GM04503 (cell line): ENCODE data around the gene SLCO2A1.

Experiments
- DNase-seq: peaks from one replicate; pipeline ENCODE4 v3.0.0-alpha.2; 2012; ENCODE audit warnings: low read depth

The SLCO2A1 gene

GRCh38 chr3:133896002-133896761 lies 133.5 kb downstream of the SLCO2A1 start:
- DNase-seq: no peak

GRCh38 chr3:133895208-133896001 lies 134.3 kb downstream of the SLCO2A1 start, which contains the start of gene RAB6B:
Gene RAB6B, minus strand, starts transcription at chr3:133895882. Its CDS starts 416 bp downstream, at chr3:133895466.
- no peak for DNase-seq

DNA sequence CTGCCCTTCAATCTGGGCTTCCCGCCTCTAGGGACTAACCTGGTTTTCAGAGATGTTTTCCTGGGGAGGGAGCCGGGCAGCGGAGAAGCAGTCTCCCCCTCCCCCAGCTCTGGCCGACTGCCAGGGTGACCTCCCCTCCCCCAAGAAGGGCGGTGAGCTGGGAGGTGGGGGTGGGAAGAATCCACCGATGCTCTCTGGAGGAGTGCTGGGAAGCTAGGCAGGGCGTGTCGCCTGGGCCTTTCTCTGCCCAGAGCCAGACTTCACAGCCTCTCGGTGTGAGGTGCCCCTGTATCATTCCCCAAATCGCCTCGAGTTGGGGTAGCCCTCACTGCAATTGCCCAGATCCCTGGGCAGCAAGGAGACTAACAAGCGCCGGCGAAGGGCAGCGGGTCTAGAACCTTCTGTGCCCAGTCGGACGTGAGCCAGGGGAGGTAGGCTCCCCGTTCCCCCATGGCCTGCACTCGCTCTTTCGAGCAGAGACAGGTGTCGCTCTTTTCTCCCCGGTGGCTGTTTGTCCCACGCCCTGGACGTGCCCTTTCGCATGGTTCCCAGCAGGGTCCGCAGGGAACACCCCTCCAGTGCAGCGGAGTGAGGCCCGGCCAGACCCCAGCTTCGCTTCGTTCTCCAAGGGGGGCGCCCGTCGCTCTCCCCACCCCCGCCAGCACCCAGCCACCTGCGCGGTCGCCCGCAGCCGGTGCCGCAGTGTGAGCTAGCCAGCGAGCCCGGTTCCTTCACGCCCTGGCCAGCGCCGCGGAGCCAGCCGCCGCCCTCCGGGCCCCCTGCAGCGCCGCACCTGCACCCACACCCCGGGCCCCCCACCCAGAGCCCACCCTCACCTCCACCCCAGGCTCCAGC lies 135.1 kb downstream of the SLCO2A1 start:
- DNase-seq: no peak

GRCh38 chr3:133893683-133894352 lies 135.9 kb downstream of the SLCO2A1 start:
- DNase-seq: no peak

GRCh38 chr3:133892541-133893231 lies 137.0 kb downstream of the SLCO2A1 start:
- DNase-seq: no peak

DNA sequence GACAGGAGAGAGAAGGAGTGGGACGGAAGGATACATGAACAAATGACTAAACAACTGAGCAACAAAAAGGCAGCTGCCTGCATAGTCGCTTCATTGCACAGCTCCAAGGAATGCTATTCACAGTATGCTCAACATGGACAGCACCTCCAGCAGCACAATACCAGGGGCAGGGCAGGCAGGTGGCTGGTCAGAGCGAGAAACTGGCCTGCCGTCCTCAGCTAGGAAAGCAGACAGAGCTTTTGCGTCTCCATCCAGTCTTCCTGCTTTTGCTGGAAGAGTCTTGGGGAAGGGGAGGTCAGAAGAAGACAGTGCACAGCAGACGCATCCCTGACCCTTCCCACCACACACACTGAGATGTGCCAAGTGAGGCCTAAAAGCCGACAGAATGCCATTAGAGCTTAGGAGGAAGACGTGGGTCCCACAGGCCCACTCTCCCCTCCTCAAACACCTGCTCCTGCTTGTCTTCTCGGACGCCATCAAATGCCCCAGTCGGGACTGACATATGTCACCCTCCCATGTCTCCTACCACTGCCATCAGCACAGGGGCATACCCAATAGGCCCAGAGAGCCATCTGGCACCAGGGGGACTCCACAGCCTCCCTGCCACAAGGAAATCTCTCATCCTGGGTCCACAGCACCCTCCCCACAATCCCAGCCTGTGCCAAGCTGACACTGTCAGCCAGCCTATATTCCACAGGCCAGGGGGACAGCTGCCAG lies 137.9 kb downstream of the SLCO2A1 start:
- DNase-seq: no peak

GRCh38 chr3:133890972-133891644 lies 138.6 kb downstream of the SLCO2A1 start:
- DNase-seq: no peak

- no peak for DNase-seq
These were observed 139.7 kb downstream of the SLCO2A1 start for GRCh38 chr3:133890037-133890436.

DNA sequence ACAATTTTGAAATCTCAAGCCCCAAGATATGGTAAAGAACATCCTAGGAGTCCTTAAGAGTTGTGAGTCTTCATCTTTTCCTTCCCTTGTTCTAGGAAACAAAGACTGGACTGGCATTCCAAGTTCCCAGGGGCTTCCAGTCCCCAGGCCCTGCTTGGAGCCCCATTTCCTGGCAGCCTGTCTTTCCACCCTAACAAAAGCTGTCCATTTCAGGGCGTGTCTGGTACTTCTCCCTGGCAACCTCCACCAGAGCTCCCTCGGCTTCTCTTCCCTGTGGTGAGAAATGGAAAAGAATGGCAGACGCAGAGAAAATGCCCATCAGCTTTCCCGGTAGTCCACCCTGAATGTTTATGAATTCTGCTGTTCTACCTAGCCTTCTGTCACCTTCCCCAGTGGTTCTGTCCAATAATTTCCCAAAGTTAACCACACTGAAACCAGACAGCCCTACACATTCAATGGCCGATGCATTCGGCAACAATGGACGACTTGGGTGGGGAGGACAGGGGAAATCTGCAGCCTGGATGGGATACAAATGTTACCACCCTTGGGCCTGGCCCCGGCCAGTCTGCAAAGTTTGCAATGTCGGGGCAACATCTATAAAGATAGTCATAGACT lies 140.9 kb downstream of the SLCO2A1 start:
- DNase-seq: no peak

GRCh38 chr3:133887803-133888703 lies 141.7 kb downstream of the SLCO2A1 start:
- no peak for DNase-seq

DNA sequence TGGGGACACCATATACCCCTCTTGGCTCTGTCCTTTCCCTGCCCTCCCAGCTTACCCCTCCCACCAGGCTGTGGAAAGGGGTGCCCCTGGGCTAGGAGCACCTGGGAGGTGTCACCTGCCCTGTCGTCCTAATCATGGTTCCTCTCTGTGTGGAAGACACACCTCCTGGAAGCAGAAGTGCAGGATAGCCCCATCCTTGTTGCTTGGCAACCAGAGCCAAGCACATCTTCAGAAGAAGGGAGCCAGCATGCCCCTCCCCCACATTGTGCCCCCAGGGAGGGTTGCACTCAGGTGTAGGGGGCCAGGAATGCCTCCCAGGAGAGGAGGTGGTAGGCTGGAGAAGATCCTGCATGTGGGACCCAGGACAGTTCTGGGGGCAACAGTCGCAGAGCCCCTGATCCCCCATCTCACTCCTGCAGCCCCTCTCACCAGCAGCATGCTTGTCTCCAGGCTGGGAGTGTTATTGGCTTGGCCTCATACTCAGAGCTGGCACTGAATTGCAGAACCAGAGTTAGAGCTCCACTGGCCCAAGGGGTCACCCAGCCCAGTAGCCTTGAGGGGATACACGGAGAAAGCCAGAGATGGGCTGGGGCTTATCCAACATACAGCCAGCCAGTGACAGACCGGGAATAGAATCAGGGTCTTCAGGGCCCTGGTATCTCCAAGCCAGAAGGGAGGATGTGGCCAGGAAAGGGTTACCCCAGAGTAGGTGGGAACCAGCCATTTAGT lies 142.5 kb downstream of the SLCO2A1 start:
- DNase-seq: no peak

DNA sequence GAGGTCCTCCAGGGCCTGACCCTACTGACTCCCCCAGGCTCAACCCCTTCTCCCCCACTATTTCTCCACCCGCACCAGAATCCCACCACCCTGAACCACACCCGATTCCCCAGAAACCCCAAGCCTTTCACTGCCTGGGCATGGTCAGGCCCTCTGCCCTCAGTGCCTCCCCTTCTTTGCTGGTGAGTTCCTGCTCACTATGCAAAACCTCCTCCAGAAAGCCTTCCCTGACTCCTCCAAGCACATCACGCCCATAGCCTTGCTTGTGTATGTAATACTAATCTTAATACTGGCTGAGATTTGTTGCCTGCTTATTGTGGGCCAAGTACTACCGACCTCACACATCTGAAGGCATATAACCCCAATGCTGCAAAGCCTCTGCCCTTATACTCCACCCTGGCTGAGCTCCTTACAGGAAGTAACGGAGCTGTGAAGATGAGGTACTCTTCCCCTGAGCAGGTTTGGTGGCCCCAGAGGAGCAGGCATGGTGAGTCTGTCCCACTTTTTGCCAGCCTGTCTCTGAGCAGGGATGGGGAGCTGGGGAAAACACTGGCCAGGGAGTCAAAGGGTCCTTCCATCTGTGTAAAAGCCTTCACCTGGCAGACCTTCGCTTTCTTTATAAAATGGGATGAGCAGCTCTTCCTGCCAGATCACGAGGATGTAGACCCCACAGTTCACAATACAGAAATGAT lies 143.5 kb downstream of the SLCO2A1 start:
- DNase-seq: no peak

DNA sequence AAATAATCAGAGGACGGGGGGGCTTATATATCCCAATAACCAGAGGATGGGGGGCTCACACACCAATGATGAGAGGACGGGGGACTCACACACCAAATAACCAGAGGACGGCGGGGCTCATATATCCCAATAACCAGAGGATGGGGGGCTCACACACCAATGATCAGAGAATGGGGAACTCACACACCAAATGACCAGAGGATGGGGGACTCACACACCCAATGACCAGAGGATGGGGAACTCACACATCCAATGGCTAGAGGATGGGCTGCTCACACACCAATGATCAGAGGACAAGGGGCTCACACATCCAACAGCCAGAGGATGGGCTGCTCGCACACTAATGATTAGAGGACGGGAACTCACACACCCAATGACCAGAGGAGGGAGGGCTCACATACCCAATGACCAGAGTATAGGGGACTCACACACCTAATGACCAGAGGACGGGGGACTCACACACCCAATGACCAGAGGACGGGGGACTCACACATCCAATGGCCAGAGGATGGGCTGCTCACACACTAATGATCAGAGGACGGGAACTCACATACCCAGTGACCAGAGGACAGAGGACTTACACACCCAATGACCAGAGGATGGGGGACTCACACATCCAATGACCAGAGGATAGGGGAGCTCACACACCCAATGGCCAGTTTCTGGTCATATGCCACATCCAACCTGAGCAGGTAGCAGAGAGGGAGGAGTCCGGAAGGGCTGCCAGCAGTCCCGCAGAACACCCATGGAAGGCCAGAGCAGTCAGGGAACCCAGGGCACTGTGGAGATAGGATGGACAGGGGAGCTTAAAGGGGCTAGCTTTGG lies 144.6 kb downstream of the SLCO2A1 start:
- no peak for DNase-seq

DNA sequence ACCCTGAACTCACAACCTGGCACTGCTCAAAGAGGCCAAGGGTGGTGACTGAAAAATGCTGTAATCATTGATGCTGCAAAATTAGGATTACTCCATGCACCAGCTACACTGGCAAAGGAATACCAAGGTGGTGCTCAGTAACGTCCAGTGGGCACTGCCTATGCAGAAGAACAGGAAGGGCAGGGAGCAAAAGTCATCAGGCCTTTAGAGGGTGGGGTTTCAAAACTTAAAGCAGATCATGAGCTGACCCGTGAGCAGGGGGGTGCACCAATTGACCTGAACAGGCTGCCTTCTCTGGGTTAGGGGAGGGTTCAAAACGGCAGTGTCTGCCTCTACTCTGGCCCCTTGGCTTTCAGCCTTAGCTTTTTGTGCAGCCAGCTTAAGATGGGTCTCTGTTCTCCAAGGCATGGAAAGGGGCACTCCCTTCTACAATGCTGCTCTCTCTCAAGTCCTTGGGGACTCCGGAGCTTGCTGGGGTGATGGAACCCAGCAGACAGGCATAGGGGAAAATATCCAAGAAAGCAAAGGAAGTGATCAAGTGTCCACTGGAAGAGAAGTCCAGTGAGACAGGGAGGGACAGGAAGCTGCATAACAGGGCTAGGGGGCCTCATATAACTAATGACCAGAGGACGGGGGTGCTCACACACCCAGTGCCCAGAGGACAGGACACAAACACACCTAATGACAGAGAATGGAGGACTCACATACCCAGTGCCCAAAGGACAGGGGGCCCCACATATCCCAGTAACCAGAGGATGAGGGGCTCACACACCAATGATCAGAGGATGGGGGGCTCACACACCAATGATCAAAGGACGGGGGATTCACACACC lies 145.5 kb downstream of the SLCO2A1 start:
- DNase-seq: no peak

- DNase-seq: no peak
These were observed 146.1 kb downstream of the SLCO2A1 start for GRCh38 chr3:133883641-133884040.
